Measurements from ENCODE around the gene SMOC2. TPM values are rescaled to one million over a fixed set of nuclear protein-coding genes. Genes with fewer than 3 reads are reported as not detected.

Gene SMOC2
- polyA plus RNA-seq, 1 experiment: not detected

DNA sequence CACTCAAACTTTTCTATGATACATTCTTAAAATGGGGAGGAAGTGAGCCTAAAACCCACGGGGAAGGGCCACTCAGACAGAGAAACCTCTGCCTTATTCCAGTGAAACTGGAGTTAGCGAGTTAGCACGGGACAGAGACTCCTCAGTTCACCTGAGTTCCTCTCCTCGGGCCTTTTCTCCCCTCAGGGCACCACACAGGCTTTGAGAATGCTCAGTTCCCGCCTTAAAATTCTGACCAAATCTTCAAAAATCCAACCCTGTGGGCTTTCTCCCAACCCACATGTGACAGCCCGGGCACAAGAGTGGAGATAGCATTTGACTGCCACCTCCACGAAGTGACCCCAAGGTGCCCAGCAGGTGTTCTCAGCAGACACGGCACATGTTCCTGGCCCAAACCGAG, 204.3 kb downstream of the SMOC2 start:
- ChIA-PET POLR2A (no interaction called here), CTCF (no interaction called here)
- H3K4me3 ChIP-seq (ENCODE audit: low read depth, low read length): no peak overlapping the region
- H3K9me3 ChIP-seq (ENCODE audit: control insufficient read depth, insufficient read depth, low read length): peaks cover 74% of the 10 kb centered on the region
- no peaks in the 10 kb centered on the region for H3K27me3 ChIP-seq (ENCODE audit: control insufficient read depth, insufficient read depth, low read length)
- TF ChIP-seq, protein P1, sequence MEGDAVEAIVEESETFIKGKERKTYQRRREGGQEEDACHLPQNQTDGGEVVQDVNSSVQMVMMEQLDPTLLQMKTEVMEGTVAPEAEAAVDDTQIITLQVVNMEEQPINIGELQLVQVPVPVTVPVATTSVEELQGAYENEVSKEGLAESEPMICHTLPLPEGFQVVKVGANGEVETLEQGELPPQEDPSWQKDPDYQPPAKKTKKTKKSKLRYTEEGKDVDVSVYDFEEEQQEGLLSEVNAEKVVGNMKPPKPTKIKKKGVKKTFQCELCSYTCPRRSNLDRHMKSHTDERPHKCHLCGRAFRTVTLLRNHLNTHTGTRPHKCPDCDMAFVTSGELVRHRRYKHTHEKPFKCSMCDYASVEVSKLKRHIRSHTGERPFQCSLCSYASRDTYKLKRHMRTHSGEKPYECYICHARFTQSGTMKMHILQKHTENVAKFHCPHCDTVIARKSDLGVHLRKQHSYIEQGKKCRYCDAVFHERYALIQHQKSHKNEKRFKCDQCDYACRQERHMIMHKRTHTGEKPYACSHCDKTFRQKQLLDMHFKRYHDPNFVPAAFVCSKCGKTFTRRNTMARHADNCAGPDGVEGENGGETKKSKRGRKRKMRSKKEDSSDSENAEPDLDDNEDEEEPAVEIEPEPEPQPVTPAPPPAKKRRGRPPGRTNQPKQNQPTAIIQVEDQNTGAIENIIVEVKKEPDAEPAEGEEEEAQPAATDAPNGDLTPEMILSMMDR (IDR thresholded peaks at IDR 0.05; ENCODE audit: low read depth, low read length): no peak
- no peak overlapping the region for H3K27ac ChIP-seq (ENCODE audit: low read depth, low read length)
- DNase-seq (ENCODE audit: low read depth, low spot score): no peak

DNA sequence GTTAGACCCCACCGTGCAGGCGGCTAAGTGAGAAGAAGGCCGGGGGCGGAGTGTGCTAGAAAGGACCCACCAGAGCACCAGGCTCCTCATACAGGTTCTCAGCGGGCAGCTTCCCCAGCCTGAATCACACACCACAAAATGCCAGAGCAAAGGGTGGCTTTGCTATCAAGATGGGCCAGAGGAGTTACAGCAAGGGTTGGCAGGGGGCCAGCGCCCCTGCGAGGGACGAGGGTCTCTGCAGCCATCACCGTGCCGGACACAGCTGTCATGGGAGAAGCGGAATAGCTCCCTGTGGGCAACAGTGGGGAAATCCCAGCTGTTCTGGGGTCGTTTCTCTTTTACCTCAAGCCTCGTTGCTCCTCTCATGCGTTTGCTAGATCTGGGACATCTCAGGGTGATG, 206.3 kb downstream of the SMOC2 start:
- Histone ChIP-seq H3K27ac (ENCODE audit: low read depth, low read length) (no peak overlapping the region), H3K4me3 (ENCODE audit: low read depth, low read length) (no peak overlapping the region), H3K9me3 (ENCODE audit: control insufficient read depth, insufficient read depth, low read length) (peaks cover 85% of the 10 kb centered on the region), H3K27me3 (ENCODE audit: control insufficient read depth, insufficient read depth, low read length) (no peaks in the 10 kb centered on the region)
- ChIA-PET POLR2A (no interaction called here), CTCF (no interaction called here)
- no peak for DNase-seq (ENCODE audit: low read depth, low spot score)
- TF ChIP-seq, protein P1 (IDR thresholded peaks at IDR 0.05; ENCODE audit: low read depth, low read length): no peak

DNA sequence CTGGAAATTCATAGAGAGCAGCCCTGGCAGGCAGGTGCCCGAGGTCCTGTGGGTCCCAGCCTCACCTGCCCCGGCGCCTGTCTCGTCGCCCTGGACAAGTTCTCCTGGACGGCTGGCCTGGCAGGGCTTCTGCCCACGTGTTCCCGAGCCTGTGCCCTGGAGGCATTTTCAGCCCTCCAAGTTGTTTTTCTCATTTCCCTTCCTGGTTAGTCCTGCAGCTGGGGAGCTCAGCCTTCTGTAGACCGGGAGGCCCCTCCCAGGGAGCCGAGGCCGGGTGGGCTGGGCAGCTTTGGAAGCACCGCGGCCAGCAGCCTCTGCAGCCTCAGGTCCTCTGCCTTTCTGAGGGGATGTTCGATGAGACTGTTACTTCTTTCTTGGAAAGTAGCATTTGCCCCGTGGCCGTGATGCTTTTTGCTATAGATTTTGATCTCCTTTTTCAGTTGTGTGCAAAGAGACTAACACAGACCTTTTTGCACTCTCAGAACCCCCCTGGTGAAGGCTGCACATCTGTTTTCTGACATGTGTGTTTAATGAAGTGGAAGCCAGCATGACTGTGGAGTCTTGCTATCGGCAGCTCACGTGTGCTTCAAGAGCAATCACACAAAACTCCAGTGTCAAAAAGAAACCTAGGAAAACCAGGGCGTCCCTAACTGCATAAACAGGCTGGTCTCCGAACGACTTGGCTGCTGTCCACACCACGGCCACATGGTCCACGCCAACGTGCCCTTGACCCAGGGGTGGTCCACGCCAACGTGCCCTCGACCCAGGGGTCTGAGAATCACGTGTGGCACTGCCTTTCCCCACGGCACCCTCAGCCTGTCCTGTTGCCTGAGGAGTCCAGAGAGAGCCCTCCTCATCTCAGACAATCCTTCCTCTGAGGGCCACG, 207.5 kb downstream of the SMOC2 start:
- peaks cover 85% of the 10 kb centered on the region for H3K9me3 ChIP-seq (ENCODE audit: control insufficient read depth, insufficient read depth, low read length)
- POLR2A ChIA-PET: no interaction called here

DNA sequence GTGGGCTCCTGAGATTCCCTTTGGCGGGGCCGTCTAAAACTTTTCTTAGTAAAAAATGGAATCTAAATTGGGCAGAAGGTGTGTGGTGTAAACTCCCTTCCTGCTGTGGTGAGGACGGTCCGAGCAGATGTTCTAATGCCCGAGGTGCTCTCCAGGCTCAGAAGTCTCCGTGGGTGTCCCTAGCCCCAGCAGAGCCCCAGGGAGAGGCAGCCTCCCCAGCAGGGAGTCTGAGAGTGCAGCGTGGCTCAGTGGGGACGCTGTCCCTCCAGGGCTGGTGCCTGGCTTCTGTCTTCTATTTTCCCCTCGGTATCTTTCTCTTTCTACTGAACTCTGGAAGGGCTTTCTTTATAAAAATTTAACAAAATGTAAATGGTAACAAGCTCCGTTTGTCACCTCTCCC, 208.2 kb downstream of the SMOC2 start:
- no peaks in the 10 kb centered on the region for H3K27me3 ChIP-seq (ENCODE audit: control insufficient read depth, insufficient read depth, low read length)
- DNase-seq (ENCODE audit: low read depth, low spot score): no peak
- ChIA-PET POLR2A (no interaction called here), CTCF (no interaction called here)
- no peak overlapping the region for H3K27ac ChIP-seq (ENCODE audit: low read depth, low read length)
- peaks cover 78% of the 10 kb centered on the region for H3K9me3 ChIP-seq (ENCODE audit: control insufficient read depth, insufficient read depth, low read length)
- TF ChIP-seq, protein P1 (IDR thresholded peaks at IDR 0.05; ENCODE audit: low read depth, low read length): no peak
- H3K4me3 ChIP-seq (ENCODE audit: low read depth, low read length): no peak overlapping the region

More for the DNA sequence above, 207.5 kb downstream of the SMOC2 start:
- Histone ChIP-seq H3K27ac (ENCODE audit: low read depth, low read length) (no peak overlapping the region), H3K4me3 (ENCODE audit: low read depth, low read length) (no peak overlapping the region), H3K27me3 (ENCODE audit: control insufficient read depth, insufficient read depth, low read length) (no peaks in the 10 kb centered on the region)
- no peak for DNase-seq (ENCODE audit: low read depth, low spot score)
- TF ChIP-seq, protein P1 (IDR thresholded peaks at IDR 0.05; ENCODE audit: low read depth, low read length): no peak
- CTCF ChIA-PET: no interaction called here

DNA sequence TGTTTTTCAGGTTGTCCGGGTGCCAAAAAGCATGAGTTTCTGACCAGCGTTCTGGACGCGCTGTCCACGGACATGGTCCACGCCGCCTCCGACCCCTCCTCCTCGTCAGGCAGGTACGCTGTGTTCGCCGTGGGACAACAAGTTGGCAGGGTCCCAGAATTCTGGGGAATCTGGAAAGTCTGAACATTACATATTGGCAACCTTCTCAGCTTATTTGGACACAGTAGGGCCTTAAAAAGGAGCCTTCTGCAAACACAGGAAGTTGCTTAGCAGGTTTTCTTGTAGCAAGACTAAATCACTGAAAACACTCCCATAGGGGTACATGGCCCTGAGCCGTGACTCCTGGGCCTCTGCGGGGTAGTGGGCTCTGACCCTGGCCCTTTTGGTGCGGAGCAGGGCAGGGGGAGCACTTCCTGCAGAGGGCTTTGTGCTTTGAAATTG, 209.7 kb downstream of the SMOC2 start:
- DNase-seq (ENCODE audit: low read depth, low spot score): no peak
- TF ChIP-seq, protein P1 (IDR thresholded peaks at IDR 0.05; ENCODE audit: low read depth, low read length): no peak
- CTCF ChIA-PET: no interaction called here
- Histone ChIP-seq H3K27ac (ENCODE audit: low read depth, low read length) (no peak overlapping the region), H3K4me3 (ENCODE audit: low read depth, low read length) (no peak overlapping the region), H3K9me3 (ENCODE audit: control insufficient read depth, insufficient read depth, low read length) (peaks cover 74% of the 10 kb centered on the region), H3K27me3 (ENCODE audit: control insufficient read depth, insufficient read depth, low read length) (no peaks in the 10 kb centered on the region)
- POLR2A ChIA-PET: no interaction called here
